SK-N-SH (cell line): ENCODE data around the gene SLC37A1.

Experiments used
- CTCF ChIP-seq: fragments of 200-600 bp; sonication (generic); IDR thresholded peaks from 2 replicates; pipeline ENCODE4 v1.6.1; 2017; ENCODE audit warnings: antibody characterized with exemption, mild to moderate bottlenecking, moderate library complexity
- EP300 ChIP-seq, 2 experiments: IDR thresholded peaks; 2 replicates each; pipeline versions ENCODE4 v1.4.0 to v1.6.1; 2012; ENCODE audit warnings: borderline replicate concordance in 1 of 2, low read depth in 1 of 2, low read length in 1 of 2
- IRF3 ChIP-seq: fragments of 150-350 bp; IDR thresholded peaks from 2 replicates; pipeline ENCODE4 v1.6.1; 2016; ENCODE audit warnings: mild to moderate bottlenecking, low read depth, low read length
- POLR2AphosphoS5 ChIP-seq: IDR thresholded peaks from 2 replicates; pipeline ENCODE4 v1.6.1; 2012; ENCODE audit warnings: low read depth, low read length
- YY1 ChIP-seq: IDR thresholded peaks from 2 replicates; pipeline ENCODE4 v1.4.0; 2012; ENCODE audit warnings: low read depth, mild to moderate bottlenecking
- ZBTB33 ChIP-seq: IDR thresholded peaks from 2 replicates; pipeline ENCODE4 v1.4.0; 2012; ENCODE audit warnings: low read depth, borderline replicate concordance

GRCh38 chr21:42522271-42522670 lies 8.6 kb downstream of the SLC37A1 start:
- no peak for TF ChIP-seq ZBTB33
- TF ChIP-seq EP300 (IDR thresholded peaks at IDR 0.05; ENCODE audit: borderline replicate concordance in 1 of 2, low read depth in 1 of 2, low read length in 1 of 2), result no peak
- TF ChIP-seq CTCF, result no peak
- no peak for TF ChIP-seq POLR2AphosphoS5
- TF ChIP-seq IRF3, result no peak
- TF ChIP-seq YY1, result no peak
